IPS-11a (cell line): Measurements from ENCODE around the gene RPS10.
"Not testable (repeated sequence)": the region's sequence is repeated elsewhere in the genome, so short reads cannot be mapped to it uniquely, and the experiment has no call there.

Experiments used
- H3K4me3 ChIP-seq: one replicate; pipeline ENCODE4 v1.5.1; 2013; ENCODE audit warnings: low read depth, low read length, control low read depth

RPS10 gene

DNA sequence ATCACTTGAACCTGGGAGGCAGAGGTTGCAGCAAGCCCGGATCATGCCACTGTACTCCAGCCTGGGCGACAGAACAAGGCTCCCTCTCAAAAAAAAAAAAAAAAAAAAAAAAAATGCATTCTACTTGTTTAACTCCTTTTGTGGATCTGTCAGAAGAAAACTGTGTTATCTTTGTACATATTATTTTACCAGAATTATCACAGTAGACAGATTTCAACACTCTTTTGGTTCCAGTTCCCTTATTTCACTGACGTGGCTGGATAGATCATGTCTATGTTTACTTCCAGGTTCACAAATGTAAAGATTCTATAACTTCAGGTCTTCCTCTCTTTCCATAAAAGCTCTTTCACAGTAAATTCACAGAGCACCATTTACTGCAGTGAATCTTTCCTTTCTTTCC lies 51.8 kb downstream of the RPS10 start:
- H3K4me3 ChIP-seq, result no peak overlapping the region

GRCh38 chr6:34373511-34373910 lies 52.4 kb downstream of the RPS10 start:
- no peak overlapping the region for H3K4me3 ChIP-seq

DNA sequence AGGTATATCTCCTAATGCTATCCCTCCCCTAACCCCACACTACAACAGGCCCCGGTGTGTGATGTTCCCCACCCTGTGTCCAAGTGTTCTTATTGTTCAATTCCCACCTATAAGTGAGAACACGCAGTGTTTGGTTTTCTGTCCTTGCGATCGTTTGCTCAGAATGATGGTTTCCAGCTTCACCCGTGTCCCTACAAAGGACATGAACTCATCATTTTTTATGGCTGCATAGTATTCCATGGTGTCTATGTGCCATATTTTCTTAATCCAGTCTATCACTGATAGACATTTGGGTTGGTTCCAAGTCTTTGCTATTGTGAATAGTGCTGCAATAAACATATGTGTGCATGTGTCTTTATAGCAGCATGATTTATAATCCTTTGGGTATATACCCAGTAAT lies 54.0 kb downstream of the RPS10 start:
- H3K4me3 ChIP-seq, result not testable (repeated sequence)

- H3K4me3 ChIP-seq, result no peak overlapping the region
Measured at GRCh38 chr6:34370361-34370760, 55.5 kb downstream of the RPS10 start.

GRCh38 chr6:34369385-34369784 lies 56.5 kb downstream of the RPS10 start:
- H3K4me3 ChIP-seq, result no peak overlapping the region
